DND-41 (cell line): ENCODE data around the gene FAAP100.

ENCODE experiments used
- EZH2 ChIP-seq: IDR thresholded peaks from 3 replicates; pipeline ENCODE4 v1.6.1; 2012; ENCODE audit warnings: borderline replicate concordance, low read depth, mild to moderate bottlenecking, moderate library complexity, low read length, inconsistent platforms; ENCODE audit not compliant: severe bottlenecking
- TF ChIP-seq, protein P1 (sequence below): IDR thresholded peaks from 2 replicates; pipeline ENCODE4 v1.5.1; 2012; ENCODE audit warnings: borderline replicate concordance, low read length, moderate library complexity, mild to moderate bottlenecking; ENCODE audit not compliant: poor library complexity, severe bottlenecking; ENCODE audit errors: extremely low read depth

DNA sequence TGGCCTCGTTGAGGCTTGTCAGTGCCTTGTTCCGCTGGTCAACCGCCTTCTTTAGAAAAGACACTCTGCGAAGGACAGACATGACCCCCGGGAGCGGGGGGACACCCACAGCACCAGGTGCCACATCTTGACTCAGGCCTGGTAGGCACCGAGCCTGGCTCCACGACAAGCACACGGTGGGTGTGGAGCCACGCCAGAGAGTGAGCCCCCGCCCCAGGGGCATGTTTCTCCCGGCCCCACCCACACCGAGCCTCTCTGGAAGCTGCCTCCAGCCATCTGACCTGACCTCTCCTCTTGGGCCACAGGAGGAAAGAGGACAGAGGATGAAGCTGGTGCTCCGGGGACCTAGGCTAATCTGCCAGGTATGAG, 4.6 kb downstream of the FAAP100 start:
- TF ChIP-seq, protein P1, sequence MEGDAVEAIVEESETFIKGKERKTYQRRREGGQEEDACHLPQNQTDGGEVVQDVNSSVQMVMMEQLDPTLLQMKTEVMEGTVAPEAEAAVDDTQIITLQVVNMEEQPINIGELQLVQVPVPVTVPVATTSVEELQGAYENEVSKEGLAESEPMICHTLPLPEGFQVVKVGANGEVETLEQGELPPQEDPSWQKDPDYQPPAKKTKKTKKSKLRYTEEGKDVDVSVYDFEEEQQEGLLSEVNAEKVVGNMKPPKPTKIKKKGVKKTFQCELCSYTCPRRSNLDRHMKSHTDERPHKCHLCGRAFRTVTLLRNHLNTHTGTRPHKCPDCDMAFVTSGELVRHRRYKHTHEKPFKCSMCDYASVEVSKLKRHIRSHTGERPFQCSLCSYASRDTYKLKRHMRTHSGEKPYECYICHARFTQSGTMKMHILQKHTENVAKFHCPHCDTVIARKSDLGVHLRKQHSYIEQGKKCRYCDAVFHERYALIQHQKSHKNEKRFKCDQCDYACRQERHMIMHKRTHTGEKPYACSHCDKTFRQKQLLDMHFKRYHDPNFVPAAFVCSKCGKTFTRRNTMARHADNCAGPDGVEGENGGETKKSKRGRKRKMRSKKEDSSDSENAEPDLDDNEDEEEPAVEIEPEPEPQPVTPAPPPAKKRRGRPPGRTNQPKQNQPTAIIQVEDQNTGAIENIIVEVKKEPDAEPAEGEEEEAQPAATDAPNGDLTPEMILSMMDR, result no peak
- no peak for TF ChIP-seq EZH2
